Body of pancreas (tissue), 4 donors: ENCODE measurements around the gene CRB3. TPM values are rescaled to one million over a fixed set of nuclear protein-coding genes. Genes with fewer than 3 reads are reported as not detected.

Source experiments
- ATAC-seq: fragments of 150-250 bp; one replicate; pipeline ENCODE4 v1.9.1; 2016
- DNase-seq, 4 donors: peaks; one replicate each; pipeline ENCODE4 v3.0.0-alpha.2; 2019
- H3K27ac ChIP-seq, 4 donors: fragments of 200-600 bp; sonication (generic); 1 replicate in 3 of 4; 2 replicates in 1 of 4; pipeline versions ENCODE4 v1.5.1 to v1.6.1; 2016 to 2019; ENCODE audit warnings: mild to moderate bottlenecking in 1 of 4, mixed read lengths in 1 of 4, moderate library complexity in 1 of 4
- H3K27me3 ChIP-seq, 2 donors: fragments of 200-600 bp; sonication (generic); one replicate each; pipeline ENCODE4 v1.6.0; 2016; ENCODE audit warnings: mild to moderate bottlenecking in 1 of 2
- H3K36me3 ChIP-seq, 2 donors: fragments of 200-600 bp; sonication (generic); replicated peaks in 1 of 2; 2 replicates each; pipeline ENCODE4 v1.5.1; 2016; ENCODE audit warnings: low read depth in 2 of 2; ENCODE audit not compliant: insufficient read depth in 1 of 2
- H3K4me1 ChIP-seq: fragments of 200-600 bp; sonication (generic); one replicate; pipeline ENCODE4 v1.6.0; 2016
- H3K4me3 ChIP-seq, 2 donors: fragments of 200-600 bp; sonication (generic); 1 replicate in 1 of 2; 2 replicates in 1 of 2; pipeline ENCODE4 v1.5.1; 2016 to 2019
- H3K9me3 ChIP-seq, 3 donors: fragments of 200-600 bp; sonication (generic); 1 replicate in 2 of 3; 2 replicates in 1 of 3; pipeline ENCODE4 v1.5.1; 2016
- CTCF ChIP-seq, 7 experiments: fragments of 450-650 bp in 4 of 7; fragments of 200-600 bp in 3 of 7; sonication (generic) in 3 of 7; IDR thresholded peaks; one replicate each; pipeline ENCODE4 v1.5.1; 2016 to 2019; ENCODE audit warnings: antibody characterized with exemption in 7 of 7
- POLR2A ChIP-seq, 3 donors: fragments of 450-650 bp; IDR thresholded peaks; one replicate each; pipeline ENCODE4 v1.6.1; 2016; ENCODE audit warnings: antibody characterized with exemption in 3 of 3, mild to moderate bottlenecking in 2 of 3
- WGBS, 2 donors: methylation state at CpG; one replicate each; pipeline ENCODE4 v1.1.5; 2017; 5-methylcytosine and 5-hydroxymethylcytosine counted together
- intact Hi-C: fragments of 100-400 bp; cut with DNase I; formaldehyde crosslinking; loops from one replicate; pipeline ENCODE4 v1.15.1; 2023
- total RNA-seq, 2 donors: library from RNA; depleted of rRNA; stranded (reverse); fragments of >200 nt; gene quantifications; one replicate each; pipeline ENCODE4 v1.1.0, GENCODE V29; 2016

CRB3 gene
- total RNA-seq, 2 donors from 2014 or later, result 35.8 to 37.6 TPM

GRCh38 chr19:6491802-6492592, 27.9 kb downstream of the CRB3 start:
- no peak overlapping the region for H3K4me3 ChIP-seq
- H3K36me3 ChIP-seq, result no peaks in the 10 kb centered on the region
- H3K9me3 ChIP-seq, result no peaks in the 10 kb centered on the region
- intact Hi-C loops, result no loop called here
- TF ChIP-seq POLR2A (IDR thresholded peaks at IDR 0.05) (no peak), CTCF (IDR thresholded peaks at IDR 0.05) (no peak)
- ATAC-seq (no peak), DNase-seq (no peak)
- no peak overlapping the region for H3K27ac ChIP-seq
- 69 to 73% methylated on average over 4 of the region's 4 CpGs for WGBS, 2 donors
- no peaks in the 10 kb centered on the region for H3K4me1 ChIP-seq
- H3K27me3 ChIP-seq, result no peaks in the 10 kb centered on the region

- no peak for DNase-seq
- no peaks in the 10 kb centered on the region for H3K9me3 ChIP-seq
- no peak overlapping the region for H3K4me3 ChIP-seq
- 85 to 87% methylated on average over 8 of the region's 8 CpGs for WGBS, 2 donors
- no peaks in the 10 kb centered on the region for H3K4me1 ChIP-seq
- intact Hi-C loops, result no loop called here
- no peak overlapping the region for H3K27ac ChIP-seq
- ATAC-seq, result no peak
- TF ChIP-seq POLR2A (IDR thresholded peaks at IDR 0.05), result no peak
- TF ChIP-seq CTCF (IDR thresholded peaks at IDR 0.05), result no peak
- no peaks in the 10 kb centered on the region for H3K36me3 ChIP-seq
- no peaks in the 10 kb centered on the region for H3K27me3 ChIP-seq
These were observed 30.5 kb downstream of the CRB3 start for GRCh38 chr19:6494438-6495036.

GRCh38 chr19:6495947-6496346, 31.9 kb downstream of the CRB3 start:
- no peak for DNase-seq
- Histone ChIP-seq H3K36me3 (no peaks in the 10 kb centered on the region), H3K9me3 (no peaks in the 10 kb centered on the region), H3K4me3 (no peak overlapping the region), H3K27me3 (no peaks in the 10 kb centered on the region), H3K4me1 (no peaks in the 10 kb centered on the region), H3K27ac (no peak overlapping the region)
- no peak for TF ChIP-seq CTCF (IDR thresholded peaks at IDR 0.05)
- TF ChIP-seq POLR2A (IDR thresholded peaks at IDR 0.05), result no peak
- ATAC-seq, result no peak
- intact Hi-C loops, result no loop called here
- WGBS, 2 donors, result 92 to 97% methylated on average over 5 to 19 of the region's 19 CpGs

- DNase-seq (no peak), ATAC-seq (no peak)
- intact Hi-C loops, result no loop called here
- Histone ChIP-seq H3K27ac (no peak overlapping the region), H3K9me3 (no peaks in the 10 kb centered on the region), H3K4me1 (peaks cover 16% of the 10 kb centered on the region), H3K27me3 (no peaks in the 10 kb centered on the region), H3K4me3 (no peak overlapping the region), H3K36me3 (no peaks in the 10 kb centered on the region)
- TF ChIP-seq POLR2A (IDR thresholded peaks at IDR 0.05) (no peak), CTCF (IDR thresholded peaks at IDR 0.05) (no peak)
- 71 to 76% methylated on average over 6 to 7 of the region's 7 CpGs for WGBS, 2 donors
These were observed 34.4 kb downstream of the CRB3 start for GRCh38 chr19:6498294-6499036.
